Measurements from ENCODE around the gene THOC5. TPM values are rescaled to one million over a fixed set of nuclear protein-coding genes. Genes with fewer than 3 reads are reported as not detected.
"Not testable (repeated sequence)": the region's sequence is repeated elsewhere in the genome, so short reads cannot be mapped to it uniquely, and the experiment has no call there.

THOC5 gene
- total RNA-seq = 10 to 100 TPM; 55.1 to 73.9 TPM

DNA sequence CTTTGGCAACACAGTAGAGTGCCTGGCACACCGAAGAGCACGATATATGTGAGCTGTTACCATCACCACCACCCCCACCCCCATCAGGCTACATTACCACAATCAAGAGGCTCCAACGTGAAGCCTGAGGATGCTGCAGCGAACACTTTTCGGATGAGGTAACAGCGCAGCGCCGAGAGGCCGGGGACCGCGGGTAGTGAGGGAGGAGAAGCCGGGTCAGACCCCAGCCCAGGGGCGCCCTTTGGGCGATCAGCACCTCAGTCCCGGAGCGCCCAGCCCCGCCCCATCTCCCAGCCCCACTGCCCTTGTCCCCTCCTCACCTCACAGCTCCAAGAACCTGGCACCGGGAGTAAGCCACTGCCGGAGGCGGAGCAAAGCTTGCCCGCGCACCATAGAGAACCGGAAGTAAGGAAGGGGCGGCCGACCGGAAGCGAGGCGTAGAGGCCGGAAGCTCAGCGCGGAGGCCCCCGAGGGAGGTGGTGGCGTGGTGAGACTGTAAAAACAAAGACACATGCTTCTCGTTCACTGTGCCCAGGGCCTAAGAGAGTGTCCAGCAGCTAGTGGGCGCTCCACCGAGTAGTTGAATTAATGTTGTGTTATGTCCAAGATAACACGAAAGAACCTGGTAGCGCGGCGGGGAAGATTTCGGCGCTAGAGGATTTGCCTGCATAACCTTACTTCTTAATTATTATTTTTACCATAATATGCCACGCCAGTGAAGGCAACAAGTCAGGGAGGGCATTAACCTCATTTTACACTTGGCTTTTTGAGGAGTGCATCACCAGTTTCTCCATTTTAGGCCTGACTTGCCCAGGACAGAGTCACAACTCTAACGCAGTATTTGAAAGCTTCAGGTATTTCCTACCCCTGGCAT, at the start of gene THOC5:
Gene THOC5 (minus strand): TSS at position 407 of the 874 bp plus-strand sequence. CDS start 4,610 bp downstream, outside the sequence.
- H3K27me3 Mint-ChIP-seq (ENCODE audit: low read depth) = no peaks in the 10 kb centered on the region
- ATAC-seq (replicated peaks in 1 of 2) (peak; percentile 99), DNase-seq (peak; percentile 91 to 92)
- H3K27ac Mint-ChIP-seq = peak within 1 kb of the TSS; percentile 88
- peak within 1 kb of the TSS; percentile 85 to 92 for H3K4me3 Mint-ChIP-seq
- H3K4me1 Mint-ChIP-seq (ENCODE audit: low read depth) = peaks cover 5% of the 10 kb centered on the region
- peaks cover 9 to 10% of the 10 kb centered on the region in 2 donors for H3K36me3 Mint-ChIP-seq (ENCODE audit: insufficient read depth in 2 of 2)
- H3K9me3 Mint-ChIP-seq = no peaks in the 10 kb centered on the region

DNA sequence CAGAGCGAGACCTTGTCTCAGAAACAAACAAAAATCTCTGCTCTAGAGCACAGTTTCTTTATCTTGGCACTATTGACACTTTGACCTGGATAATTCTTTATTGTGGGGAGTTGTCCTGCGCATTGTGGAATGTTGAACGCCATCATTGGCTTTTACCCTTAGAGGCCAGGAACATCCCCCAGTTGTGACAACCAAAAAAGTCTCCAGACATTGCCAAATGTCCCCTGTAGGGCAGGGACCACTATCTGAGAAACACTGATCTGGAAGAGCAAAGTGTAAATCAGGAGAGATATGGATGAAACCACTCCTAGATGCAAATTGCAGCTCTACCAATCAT, 45.1 kb upstream of the THOC5 start:
- Mint-ChIP-seq H3K36me3 (ENCODE audit: insufficient read depth in 2 of 2) (no peaks in the 10 kb centered on the region), H3K27ac (no peak overlapping the region), H3K4me1 (ENCODE audit: low read depth) (peaks cover 9% of the 10 kb centered on the region), H3K27me3 (ENCODE audit: low read depth) (no peaks in the 10 kb centered on the region), H3K9me3 (peaks cover 0 to 4% of the 10 kb centered on the region in 2 donors), H3K4me3 (no peak overlapping the region)
- ATAC-seq (replicated peaks in 1 of 2) (no peak), DNase-seq (no peak)

DNA sequence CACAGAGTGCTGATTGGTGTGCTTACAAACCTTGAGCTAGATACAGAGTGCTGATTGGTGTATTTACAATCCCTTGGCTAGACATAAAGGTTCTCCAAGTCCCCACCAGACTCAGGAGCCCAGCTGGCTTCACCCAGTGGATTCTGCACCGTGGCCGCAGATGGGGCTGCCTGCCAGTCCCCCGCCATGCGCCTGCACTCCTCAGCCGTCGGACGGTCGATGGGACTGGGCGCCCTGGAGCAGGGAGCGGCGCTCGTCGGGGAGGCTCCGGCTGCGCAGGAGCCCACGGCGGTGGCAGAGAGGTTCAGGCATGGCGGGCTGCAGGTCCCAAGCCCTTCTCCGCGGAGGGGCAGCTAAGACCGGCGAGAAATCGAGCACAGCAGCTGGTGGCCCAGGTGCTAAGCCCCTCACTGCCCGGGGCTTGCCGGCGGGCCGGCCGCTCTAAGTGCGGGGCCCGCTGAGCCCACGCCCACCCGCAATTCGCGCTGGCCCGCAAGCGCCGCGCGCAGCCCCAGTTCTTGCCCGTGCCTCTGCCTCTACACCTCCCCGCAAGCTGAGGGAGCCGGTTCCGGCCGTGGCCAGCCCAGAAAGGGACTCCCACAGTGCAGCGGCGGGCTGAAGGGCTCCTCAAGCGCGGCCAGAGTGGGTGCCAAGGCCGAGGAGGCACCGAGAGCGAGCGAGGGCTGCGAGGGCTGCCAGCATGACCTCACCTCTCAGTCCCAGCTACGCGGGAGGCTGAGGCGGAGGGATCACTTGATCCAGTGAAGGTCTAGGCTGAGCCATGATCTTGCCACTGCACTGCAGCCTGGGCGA, 44.5 kb upstream of the THOC5 start:
- H3K27ac Mint-ChIP-seq; DNase-seq; ATAC-seq (replicated peaks in 1 of 2); H3K27me3 Mint-ChIP-seq (ENCODE audit: low read depth); H3K4me3 Mint-ChIP-seq; H3K36me3 Mint-ChIP-seq (ENCODE audit: insufficient read depth in 2 of 2); H3K4me1 Mint-ChIP-seq (ENCODE audit: low read depth); H3K9me3 Mint-ChIP-seq: not testable (repeated sequence)

DNA sequence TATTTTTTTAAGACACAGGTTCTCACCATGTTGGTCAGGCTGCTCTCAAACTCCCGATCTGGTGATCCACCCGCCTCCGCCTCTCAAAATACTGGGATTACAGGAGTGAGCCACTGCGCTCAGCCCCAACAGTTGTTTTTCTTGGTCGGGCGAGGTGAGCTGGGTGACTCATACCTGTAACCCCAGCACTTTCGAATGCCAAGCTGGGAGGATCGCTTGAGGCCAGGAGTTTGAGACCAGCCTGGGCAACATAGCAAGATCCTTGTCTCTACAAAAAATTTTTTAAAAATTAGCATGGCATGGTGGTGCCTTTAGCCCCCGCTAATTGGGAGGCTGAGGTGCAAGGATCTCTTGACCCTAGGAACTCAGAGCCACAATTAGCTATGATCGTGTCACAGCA, 42.9 kb upstream of the THOC5 start:
- Mint-ChIP-seq H3K36me3 (ENCODE audit: insufficient read depth in 2 of 2) (no peaks in the 10 kb centered on the region), H3K4me3 (no peak overlapping the region), H3K4me1 (ENCODE audit: low read depth) (no peaks in the 10 kb centered on the region), H3K9me3 (peaks cover 0 to 4% of the 10 kb centered on the region in 2 donors), H3K27ac (no peak overlapping the region), H3K27me3 (ENCODE audit: low read depth) (no peaks in the 10 kb centered on the region)
- DNase-seq (no peak), ATAC-seq (replicated peaks in 1 of 2) (no peak)

DNA sequence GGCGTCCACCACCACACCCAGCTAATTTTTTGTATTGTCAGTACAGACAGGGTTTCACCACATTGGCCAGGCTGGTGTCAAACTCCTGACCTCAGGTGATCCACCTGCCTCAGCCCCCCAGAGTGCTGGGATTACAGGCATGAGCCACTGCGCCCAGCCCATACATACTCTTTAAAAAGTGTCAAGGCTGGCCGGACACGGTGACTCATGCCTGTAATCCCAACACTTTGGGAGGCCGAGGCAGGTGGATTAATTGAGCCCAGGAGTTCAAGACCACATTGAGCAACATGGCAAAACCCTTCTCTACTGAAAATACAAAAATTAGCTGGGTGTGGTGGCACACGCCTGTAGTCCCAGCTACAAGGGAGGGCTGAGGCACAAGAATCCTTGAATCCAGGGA, 40.9 kb upstream of the THOC5 start:
- not testable (repeated sequence) for ATAC-seq (replicated peaks in 1 of 2); H3K27ac Mint-ChIP-seq; H3K27me3 Mint-ChIP-seq (ENCODE audit: low read depth); DNase-seq; H3K4me3 Mint-ChIP-seq; H3K36me3 Mint-ChIP-seq (ENCODE audit: insufficient read depth in 2 of 2); H3K9me3 Mint-ChIP-seq; H3K4me1 Mint-ChIP-seq (ENCODE audit: low read depth)

DNA sequence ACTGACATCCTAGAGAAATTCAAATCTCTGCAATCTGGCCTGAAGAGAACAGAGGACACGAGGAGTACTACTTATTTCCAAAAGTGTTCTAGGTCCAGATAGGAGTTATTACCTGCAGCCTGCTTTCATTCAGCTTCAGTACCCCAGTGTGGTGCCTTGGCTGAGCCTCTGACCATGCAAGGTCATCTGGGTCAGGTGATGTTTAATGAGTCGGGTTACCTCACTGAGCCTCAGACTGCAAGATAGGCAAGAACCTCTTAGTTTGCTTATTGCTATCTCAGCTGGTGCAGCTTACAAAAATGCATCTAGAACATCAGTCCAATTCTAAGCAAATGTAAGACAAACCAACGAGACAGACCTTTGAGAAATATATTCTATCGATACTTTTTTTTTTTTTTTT, 40.4 kb upstream of the THOC5 start:
- no peak overlapping the region for H3K27ac Mint-ChIP-seq
- H3K9me3 Mint-ChIP-seq = peaks cover 0 to 4% of the 10 kb centered on the region in 2 donors
- DNase-seq (no peak), ATAC-seq (replicated peaks in 1 of 2) (no peak)
- peaks cover 9% of the 10 kb centered on the region for H3K4me1 Mint-ChIP-seq (ENCODE audit: low read depth)
- no peaks in the 10 kb centered on the region for H3K27me3 Mint-ChIP-seq (ENCODE audit: low read depth)
- H3K4me3 Mint-ChIP-seq = no peak overlapping the region
- no peaks in the 10 kb centered on the region for H3K36me3 Mint-ChIP-seq (ENCODE audit: insufficient read depth in 2 of 2)

DNA sequence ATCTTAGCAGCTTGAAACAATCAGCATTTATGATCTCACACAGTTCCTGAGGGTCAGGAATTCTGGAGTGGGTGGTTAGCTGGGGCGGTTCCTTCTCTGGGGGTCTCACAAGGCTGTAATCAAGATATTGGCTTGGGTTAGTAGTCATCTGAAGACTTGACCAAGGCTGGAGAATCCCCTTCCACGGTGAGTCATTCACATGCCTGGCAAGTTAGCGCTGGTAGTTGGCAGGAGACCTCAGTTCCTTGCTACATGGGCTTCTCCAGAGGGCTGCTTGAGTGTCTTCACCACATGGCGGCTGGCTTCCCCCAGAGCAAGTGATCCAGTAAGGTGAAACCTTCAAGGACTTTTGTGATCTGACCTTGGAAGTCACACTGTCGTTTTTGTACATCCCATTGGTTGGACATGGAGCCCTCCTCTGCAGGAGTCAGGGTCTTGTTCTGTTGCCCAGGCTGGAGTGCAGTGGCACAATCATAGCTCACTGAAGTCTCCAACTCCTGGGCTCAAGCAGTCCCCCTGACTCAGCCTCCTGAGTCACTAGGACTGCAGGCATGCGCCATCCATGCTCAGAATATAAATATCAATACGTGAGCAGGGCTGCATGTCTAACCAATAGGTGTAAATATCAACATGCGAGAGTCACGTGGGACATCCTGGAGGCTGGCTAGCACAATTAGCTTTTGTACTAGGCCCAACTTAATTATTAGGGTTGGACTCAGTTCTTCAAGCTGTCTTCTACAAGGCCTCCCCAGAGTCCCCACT, 34.6 kb upstream of the THOC5 start:
- DNase-seq = peak in 1 of 2 donors; percentile 6
- peaks cover 9% of the 10 kb centered on the region for H3K4me1 Mint-ChIP-seq (ENCODE audit: low read depth)
- H3K27me3 Mint-ChIP-seq (ENCODE audit: low read depth) = no peaks in the 10 kb centered on the region

DNA sequence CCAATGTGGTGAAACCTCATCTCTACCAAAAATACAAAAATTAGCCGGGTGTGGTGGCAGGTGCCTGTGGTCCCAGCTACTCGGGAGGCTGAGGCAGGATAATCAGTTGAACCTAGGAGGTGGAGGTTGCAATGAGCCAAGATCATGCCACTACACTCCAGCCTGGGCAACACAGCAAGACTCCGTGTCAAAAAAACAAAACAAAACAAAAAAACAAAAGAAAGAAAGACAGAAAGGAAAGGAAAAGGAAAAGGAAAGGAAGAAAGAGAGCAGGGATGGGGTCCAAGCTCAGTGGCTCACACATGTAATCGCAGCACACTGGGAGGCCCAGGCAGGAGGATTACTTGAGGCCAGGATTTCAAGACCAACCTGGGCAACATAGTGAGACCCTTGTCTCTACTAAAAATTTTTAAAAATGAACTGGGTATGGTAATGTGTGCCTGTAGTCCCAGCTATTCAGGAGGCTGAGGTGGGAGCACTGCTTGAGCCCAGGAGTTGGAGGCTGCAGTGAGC, 32.7 kb upstream of the THOC5 start:
- DNase-seq; H3K4me3 Mint-ChIP-seq; H3K9me3 Mint-ChIP-seq; H3K36me3 Mint-ChIP-seq (ENCODE audit: insufficient read depth in 2 of 2); H3K27ac Mint-ChIP-seq; H3K27me3 Mint-ChIP-seq (ENCODE audit: low read depth); ATAC-seq (replicated peaks in 1 of 2): not testable (repeated sequence)
- H3K4me1 Mint-ChIP-seq (ENCODE audit: low read depth) = peaks cover 15% of the 10 kb centered on the region

More for the DNA sequence above, 34.6 kb upstream of the THOC5 start:
- Mint-ChIP-seq H3K36me3 (ENCODE audit: insufficient read depth in 2 of 2) (no peaks in the 10 kb centered on the region), H3K9me3 (no peaks in the 10 kb centered on the region), H3K27ac (no peak overlapping the region), H3K4me3 (no peak overlapping the region)
- peak in 1 of 2 donors; percentile 34 for ATAC-seq (replicated peaks in 1 of 2)

DNA sequence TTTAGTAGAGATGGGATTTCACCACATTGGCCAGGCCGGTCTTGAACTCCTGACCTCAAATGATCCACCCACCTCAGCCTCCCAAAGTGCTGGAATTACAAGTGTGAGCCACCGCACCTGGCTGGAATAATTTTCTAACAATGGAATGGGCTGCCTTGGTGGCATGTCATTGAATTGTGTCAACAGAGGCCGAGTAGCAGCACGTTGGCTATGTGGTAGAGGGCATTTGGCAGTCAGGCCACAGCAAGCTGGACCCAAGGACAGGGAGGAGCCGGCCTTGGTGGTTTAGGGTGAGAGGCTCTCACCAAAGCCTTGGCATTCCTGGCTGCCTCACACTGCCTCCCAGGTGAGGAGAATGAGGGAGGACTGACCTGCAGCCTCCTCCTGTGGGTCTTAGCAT, 31.4 kb upstream of the THOC5 start:
- Mint-ChIP-seq H3K4me1 (ENCODE audit: low read depth) (peaks cover 15% of the 10 kb centered on the region), H3K27me3 (ENCODE audit: low read depth) (no peaks in the 10 kb centered on the region), H3K36me3 (ENCODE audit: insufficient read depth in 2 of 2) (peaks cover 0 to 2% of the 10 kb centered on the region in 2 donors), H3K9me3 (no peaks in the 10 kb centered on the region), H3K4me3 (no peak overlapping the region), H3K27ac (no peak overlapping the region)
- ATAC-seq (replicated peaks in 1 of 2) = no peak
- no peak for DNase-seq

DNA sequence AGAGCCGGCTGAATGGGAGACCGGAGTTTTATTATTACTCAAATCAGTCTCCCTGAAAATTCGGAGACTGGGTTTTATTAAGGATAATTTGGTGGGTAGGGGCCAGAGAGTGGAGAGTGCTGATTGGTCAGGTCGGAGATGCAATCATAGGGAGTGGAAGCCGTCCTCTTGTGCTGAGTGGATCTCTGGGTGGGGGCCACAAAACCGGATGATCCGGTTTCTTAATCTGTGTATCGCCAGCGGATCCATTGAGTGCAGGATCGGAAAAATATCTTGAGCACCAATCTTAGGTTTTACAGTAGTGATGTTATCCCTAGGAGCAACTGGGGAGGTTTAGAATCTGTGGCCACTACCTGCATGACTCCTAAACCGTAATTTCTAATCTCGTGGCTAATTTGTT, 28.2 kb upstream of the THOC5 start:
- peaks cover 0 to 2% of the 10 kb centered on the region in 2 donors for H3K36me3 Mint-ChIP-seq (ENCODE audit: insufficient read depth in 2 of 2)
- DNase-seq (no peak), ATAC-seq (replicated peaks in 1 of 2) (no peak)
- H3K9me3 Mint-ChIP-seq = no peaks in the 10 kb centered on the region
- no peaks in the 10 kb centered on the region for H3K27me3 Mint-ChIP-seq (ENCODE audit: low read depth)
- H3K4me1 Mint-ChIP-seq (ENCODE audit: low read depth) = peaks cover 19% of the 10 kb centered on the region
- H3K27ac Mint-ChIP-seq = no peak overlapping the region
- peak overlapping the region; percentile 84 to 90 for H3K4me3 Mint-ChIP-seq

DNA sequence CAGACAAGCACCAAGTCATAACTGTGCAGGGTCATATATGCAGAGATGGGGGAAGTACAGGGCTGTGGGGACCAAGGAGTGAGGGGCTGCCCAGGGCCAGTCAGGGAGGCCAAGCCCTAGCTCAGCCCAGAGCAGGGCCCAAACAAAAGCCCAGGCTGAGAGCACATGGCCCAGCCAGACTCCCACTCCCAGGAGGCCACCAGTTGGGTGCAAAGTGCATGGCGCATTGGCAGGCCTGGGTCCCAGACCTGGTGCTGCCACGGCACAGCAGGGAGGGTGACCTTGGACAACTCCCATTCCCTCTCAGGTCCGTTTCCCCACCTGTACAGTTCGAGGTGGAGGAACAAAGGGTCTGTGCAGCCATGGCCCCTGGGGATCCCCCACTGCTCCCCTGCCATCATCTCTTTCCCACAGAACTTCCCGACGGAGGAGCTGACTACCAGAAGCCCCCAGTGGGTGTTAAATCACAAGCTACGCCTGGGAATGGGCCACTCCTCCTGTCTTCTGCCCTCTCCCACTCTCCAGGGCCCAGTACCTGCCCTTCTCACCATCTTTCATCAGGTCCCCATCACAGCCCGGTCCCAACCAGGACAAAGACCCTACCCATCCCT, 26.7 kb upstream of the THOC5 start:
- H3K4me1 Mint-ChIP-seq (ENCODE audit: low read depth) = peaks cover 19% of the 10 kb centered on the region
- H3K4me3 Mint-ChIP-seq = peak overlapping the region; percentile 84 to 90
- no peaks in the 10 kb centered on the region for H3K9me3 Mint-ChIP-seq
- DNase-seq = no peak
- peak; percentile 6 to 27 for ATAC-seq (replicated peaks in 1 of 2)
- H3K27me3 Mint-ChIP-seq (ENCODE audit: low read depth) = no peaks in the 10 kb centered on the region
- peaks cover 0 to 2% of the 10 kb centered on the region in 2 donors for H3K36me3 Mint-ChIP-seq (ENCODE audit: insufficient read depth in 2 of 2)
- peak overlapping the region; percentile 62 for H3K27ac Mint-ChIP-seq

DNA sequence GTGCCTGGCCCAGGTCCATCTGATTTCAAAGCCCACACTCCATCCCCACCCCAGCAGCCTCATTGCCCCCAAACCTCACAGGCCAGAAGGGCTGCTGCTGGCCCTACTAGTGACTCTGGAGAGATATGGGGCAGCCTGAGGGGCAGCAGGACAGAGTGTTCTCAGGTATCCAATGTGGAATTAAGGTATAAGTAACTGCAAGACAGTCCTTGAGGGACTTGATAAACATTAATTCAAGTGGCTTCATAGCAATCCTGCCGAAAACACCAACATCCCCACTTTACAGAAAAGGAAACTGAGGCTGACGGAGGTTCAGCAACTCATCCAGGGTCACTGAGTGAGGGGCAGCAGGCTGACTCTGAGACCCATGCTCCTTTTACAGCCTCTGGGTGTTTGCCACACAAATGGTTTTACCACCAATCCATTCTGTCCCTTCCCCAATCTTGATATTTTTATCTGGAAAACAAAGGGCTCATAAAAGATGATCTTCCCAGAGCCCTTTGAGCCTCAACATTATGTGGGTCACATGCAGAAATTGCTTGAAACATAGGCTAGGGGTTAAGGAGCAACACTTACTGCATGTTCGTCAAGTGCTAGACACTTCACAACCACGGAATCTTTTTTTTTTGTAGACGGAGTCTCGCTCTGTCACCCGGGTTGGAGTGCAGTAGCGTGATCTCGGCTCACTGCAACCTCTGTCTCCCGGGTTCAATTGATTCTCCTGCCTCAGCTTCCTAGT, 25.1 kb upstream of the THOC5 start:
- Mint-ChIP-seq H3K4me1 (ENCODE audit: low read depth) (peaks cover 19% of the 10 kb centered on the region), H3K27ac (no peak overlapping the region)

More for the DNA sequence above, 25.1 kb upstream of the THOC5 start:
- Mint-ChIP-seq H3K4me3 (no peak overlapping the region), H3K27me3 (ENCODE audit: low read depth) (no peaks in the 10 kb centered on the region), H3K9me3 (no peaks in the 10 kb centered on the region), H3K36me3 (ENCODE audit: insufficient read depth in 2 of 2) (peaks cover 0 to 2% of the 10 kb centered on the region in 2 donors)
- no peak for DNase-seq
- no peak for ATAC-seq (replicated peaks in 1 of 2)

All from activated T-cell treated with anti-CD3 and anti-CD28 coated beads, Interleukin-2, amount 50 U/mL, for 72 hours (primary cell).